ENCODE results near the gene AKR1B15. TPM values are rescaled to one million over a fixed set of nuclear protein-coding genes. Genes with fewer than 3 reads are reported as not detected.

AKR1B15 gene
- total and polyA plus RNA-seq, 2 experiments from 2014 or later = not detected

GRCh38 chr7:134558370-134558769 is 9.5 kb downstream of the AKR1B15 start:
- Histone ChIP-seq H3K9me2 (ENCODE audit: insufficient read depth) (no peaks in the 10 kb centered on the region; the same call in 1 of the 2 replicates), H3K79me2 (replicated peaks; ENCODE audit: insufficient read depth) (no peaks in the 10 kb centered on the region), H3K27me3 (ENCODE audit: insufficient read depth) (no peaks in the 10 kb centered on the region), H3K4me3 (no peak overlapping the region), H4K20me1 (replicated peaks; ENCODE audit: insufficient read depth) (no peaks in the 10 kb centered on the region), H3K27ac (ENCODE audit: low read depth) (no peak overlapping the region), H3K4me2 (no peak overlapping the region), H3K36me3 (ENCODE audit: insufficient read depth) (no peaks in the 10 kb centered on the region), H2AFZ (no peak overlapping the region), H3K4me1 (ENCODE audit: insufficient read depth) (no peaks in the 10 kb centered on the region), H3F3A (replicated peaks; ENCODE audit: low read depth) (no peaks in the 10 kb centered on the region)
- H3K4me1 Mint-ChIP-seq = peaks cover 6% of the 10 kb centered on the region; the same call in 2 of the 3 replicates
- peaks cover 8% of the 10 kb centered on the region for H3K27me3 Mint-ChIP-seq (ENCODE audit: insufficient read depth, low read depth, poor library complexity)
- no peaks in the 10 kb centered on the region for H3K36me3 Mint-ChIP-seq (ENCODE audit: low read depth)
- ATAC-seq = no peak
- peaks cover 11% of the 10 kb centered on the region; the same call in 2 of the 3 replicates for H3K9me3 Mint-ChIP-seq
- no peak overlapping the region for H3K4me3 Mint-ChIP-seq
- H3K27ac Mint-ChIP-seq = no peak overlapping the region
- DNase-seq (ENCODE audit: low spot score) = no peak
- TF ChIP-seq JUNB (IDR thresholded peaks at IDR 0.05; ENCODE audit: unreplicated experiment) (no peak), NANOG (IDR thresholded peaks at IDR 0.05; ENCODE audit: borderline replicate concordance) (no peak), ZNF114 (CRISPR knock-in tag; IDR thresholded peaks at IDR 0.05) (no peak), CTCF (conservative IDR thresholded peaks at IDR 0.05; ENCODE audit: low read depth in 2 of 2) (no peak), CREB1 (CRISPR knock-in tag; IDR thresholded peaks at IDR 0.05; ENCODE audit: low read depth) (no peak), EZH2 (IDR thresholded peaks at IDR 0.05; ENCODE audit: low read depth, unreplicated experiment) (no peak), EZH2phosphoT487 (IDR thresholded peaks at IDR 0.05; ENCODE audit: unreplicated experiment) (no peak), ETS1 (IDR thresholded peaks at IDR 0.05) (no peak), STAT1 (IDR thresholded peaks at IDR 0.05; ENCODE audit: unreplicated experiment) (no peak), ZNF331 (CRISPR knock-in tag; IDR thresholded peaks at IDR 0.05; ENCODE audit: low read depth) (no peak), POLR2AphosphoS5 (IDR thresholded peaks at IDR 0.05; ENCODE audit: low read depth) (no peak)
- TF ChIP-seq, protein P1, sequence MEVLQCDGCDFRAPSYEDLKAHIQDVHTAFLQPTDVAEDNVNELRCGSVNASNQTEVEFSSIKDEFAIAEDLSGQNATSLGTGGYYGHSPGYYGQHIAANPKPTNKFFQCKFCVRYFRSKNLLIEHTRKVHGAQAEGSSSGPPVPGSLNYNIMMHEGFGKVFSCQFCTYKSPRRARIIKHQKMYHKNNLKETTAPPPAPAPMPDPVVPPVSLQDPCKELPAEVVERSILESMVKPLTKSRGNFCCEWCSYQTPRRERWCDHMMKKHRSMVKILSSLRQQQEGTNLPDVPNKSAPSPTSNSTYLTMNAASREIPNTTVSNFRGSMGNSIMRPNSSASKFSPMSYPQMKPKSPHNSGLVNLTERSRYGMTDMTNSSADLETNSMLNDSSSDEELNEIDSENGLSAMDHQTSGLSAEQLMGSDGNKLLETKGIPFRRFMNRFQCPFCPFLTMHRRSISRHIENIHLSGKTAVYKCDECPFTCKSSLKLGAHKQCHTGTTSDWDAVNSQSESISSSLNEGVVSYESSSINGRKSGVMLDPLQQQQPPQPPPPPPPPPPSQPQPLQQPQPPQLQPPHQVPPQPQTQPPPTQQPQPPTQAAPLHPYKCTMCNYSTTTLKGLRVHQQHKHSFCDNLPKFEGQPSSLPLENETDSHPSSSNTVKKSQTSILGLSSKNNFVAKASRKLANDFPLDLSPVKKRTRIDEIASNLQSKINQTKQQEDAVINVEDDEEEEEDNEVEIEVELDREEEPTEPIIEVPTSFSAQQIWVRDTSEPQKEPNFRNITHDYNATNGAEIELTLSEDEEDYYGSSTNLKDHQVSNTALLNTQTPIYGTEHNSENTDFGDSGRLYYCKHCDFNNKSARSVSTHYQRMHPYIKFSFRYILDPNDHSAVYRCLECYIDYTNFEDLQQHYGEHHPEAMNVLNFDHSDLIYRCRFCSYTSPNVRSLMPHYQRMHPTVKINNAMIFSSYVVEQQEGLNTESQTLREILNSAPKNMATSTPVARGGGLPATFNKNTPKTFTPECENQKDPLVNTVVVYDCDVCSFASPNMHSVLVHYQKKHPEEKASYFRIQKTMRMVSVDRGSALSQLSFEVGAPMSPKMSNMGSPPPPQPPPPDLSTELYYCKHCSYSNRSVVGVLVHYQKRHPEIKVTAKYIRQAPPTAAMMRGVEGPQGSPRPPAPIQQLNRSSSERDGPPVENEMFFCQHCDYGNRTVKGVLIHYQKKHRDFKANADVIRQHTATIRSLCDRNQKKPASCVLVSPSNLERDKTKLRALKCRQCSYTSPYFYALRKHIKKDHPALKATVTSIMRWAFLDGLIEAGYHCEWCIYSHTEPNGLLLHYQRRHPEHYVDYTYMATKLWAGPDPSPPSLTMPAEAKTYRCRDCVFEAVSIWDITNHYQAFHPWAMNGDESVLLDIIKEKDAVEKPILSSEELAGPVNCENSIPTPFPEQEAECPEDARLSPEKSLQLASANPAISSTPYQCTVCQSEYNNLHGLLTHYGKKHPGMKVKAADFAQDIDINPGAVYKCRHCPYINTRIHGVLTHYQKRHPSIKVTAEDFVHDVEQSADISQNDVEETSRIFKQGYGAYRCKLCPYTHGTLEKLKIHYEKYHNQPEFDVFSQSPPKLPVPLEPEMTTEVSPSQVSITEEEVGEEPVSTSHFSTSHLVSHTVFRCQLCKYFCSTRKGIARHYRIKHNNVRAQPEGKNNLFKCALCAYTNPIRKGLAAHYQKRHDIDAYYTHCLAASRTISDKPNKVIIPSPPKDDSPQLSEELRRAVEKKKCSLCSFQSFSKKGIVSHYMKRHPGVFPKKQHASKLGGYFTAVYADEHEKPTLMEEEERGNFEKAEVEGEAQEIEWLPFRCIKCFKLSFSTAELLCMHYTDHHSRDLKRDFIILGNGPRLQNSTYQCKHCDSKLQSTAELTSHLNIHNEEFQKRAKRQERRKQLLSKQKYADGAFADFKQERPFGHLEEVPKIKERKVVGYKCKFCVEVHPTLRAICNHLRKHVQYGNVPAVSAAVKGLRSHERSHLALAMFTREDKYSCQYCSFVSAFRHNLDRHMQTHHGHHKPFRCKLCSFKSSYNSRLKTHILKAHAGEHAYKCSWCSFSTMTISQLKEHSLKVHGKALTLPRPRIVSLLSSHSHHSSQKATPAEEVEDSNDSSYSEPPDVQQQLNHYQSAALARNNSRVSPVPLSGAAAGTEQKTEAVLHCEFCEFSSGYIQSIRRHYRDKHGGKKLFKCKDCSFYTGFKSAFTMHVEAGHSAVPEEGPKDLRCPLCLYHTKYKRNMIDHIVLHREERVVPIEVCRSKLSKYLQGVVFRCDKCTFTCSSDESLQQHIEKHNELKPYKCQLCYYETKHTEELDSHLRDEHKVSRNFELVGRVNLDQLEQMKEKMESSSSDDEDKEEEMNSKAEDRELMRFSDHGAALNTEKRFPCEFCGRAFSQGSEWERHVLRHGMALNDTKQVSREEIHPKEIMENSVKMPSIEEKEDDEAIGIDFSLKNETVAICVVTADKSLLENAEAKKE (CRISPR knock-in tag; IDR thresholded peaks at IDR 0.05) = no peak
- TF ChIP-seq, protein P2, sequence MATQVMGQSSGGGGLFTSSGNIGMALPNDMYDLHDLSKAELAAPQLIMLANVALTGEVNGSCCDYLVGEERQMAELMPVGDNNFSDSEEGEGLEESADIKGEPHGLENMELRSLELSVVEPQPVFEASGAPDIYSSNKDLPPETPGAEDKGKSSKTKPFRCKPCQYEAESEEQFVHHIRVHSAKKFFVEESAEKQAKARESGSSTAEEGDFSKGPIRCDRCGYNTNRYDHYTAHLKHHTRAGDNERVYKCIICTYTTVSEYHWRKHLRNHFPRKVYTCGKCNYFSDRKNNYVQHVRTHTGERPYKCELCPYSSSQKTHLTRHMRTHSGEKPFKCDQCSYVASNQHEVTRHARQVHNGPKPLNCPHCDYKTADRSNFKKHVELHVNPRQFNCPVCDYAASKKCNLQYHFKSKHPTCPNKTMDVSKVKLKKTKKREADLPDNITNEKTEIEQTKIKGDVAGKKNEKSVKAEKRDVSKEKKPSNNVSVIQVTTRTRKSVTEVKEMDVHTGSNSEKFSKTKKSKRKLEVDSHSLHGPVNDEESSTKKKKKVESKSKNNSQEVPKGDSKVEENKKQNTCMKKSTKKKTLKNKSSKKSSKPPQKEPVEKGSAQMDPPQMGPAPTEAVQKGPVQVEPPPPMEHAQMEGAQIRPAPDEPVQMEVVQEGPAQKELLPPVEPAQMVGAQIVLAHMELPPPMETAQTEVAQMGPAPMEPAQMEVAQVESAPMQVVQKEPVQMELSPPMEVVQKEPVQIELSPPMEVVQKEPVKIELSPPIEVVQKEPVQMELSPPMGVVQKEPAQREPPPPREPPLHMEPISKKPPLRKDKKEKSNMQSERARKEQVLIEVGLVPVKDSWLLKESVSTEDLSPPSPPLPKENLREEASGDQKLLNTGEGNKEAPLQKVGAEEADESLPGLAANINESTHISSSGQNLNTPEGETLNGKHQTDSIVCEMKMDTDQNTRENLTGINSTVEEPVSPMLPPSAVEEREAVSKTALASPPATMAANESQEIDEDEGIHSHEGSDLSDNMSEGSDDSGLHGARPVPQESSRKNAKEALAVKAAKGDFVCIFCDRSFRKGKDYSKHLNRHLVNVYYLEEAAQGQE (IDR thresholded peaks at IDR 0.05; ENCODE audit: unreplicated experiment) = no peak
